Mesendoderm (in vitro differentiated cells): Measurements from ENCODE around the gene MYH7.
A peak's percentile ranks its signal among the peaks of the same experiment; 100 is the strongest.

Experiments
- DNase-seq: peaks from one replicate; pipeline ENCODE4 v3.0.0; 2013
- H2AK5ac ChIP-seq: 2 replicates; pipeline ENCODE4 v1.6.1; 2013; ENCODE audit warnings: low read length, inconsistent platforms
- H2BK120ac ChIP-seq: 2 replicates; pipeline ENCODE4 v1.6.1; 2013; ENCODE audit warnings: low read depth, mild to moderate bottlenecking, low read length, moderate library complexity, mixed read lengths
- H2BK15ac ChIP-seq: replicated peaks from 2 replicates; pipeline ENCODE4 v1.6.1; 2013; ENCODE audit warnings: low read depth, mild to moderate bottlenecking, moderate library complexity
- H2BK5ac ChIP-seq: 2 replicates; pipeline ENCODE4 v1.6.1; 2013; ENCODE audit warnings: low read length, inconsistent platforms
- H3K18ac ChIP-seq: 2 replicates; pipeline ENCODE4 v1.6.1; 2013; ENCODE audit warnings: mild to moderate bottlenecking, low read length, mixed read lengths
- H3K23ac ChIP-seq: one replicate; pipeline ENCODE4 v1.6.1; 2013; ENCODE audit warnings: low read length
- H3K27ac ChIP-seq: 2 replicates; pipeline ENCODE4 v1.5.1; 2013; ENCODE audit warnings: low read depth, mild to moderate bottlenecking, inconsistent platforms, low read length, moderate library complexity
- H3K27me3 ChIP-seq: 2 replicates; pipeline ENCODE4 v1.6.1; 2013; ENCODE audit warnings: low read length, control low read depth, mild to moderate bottlenecking, inconsistent platforms; ENCODE audit not compliant: insufficient read depth, poor library complexity
- H3K36me3 ChIP-seq: 2 replicates; pipeline ENCODE4 v1.6.1; 2013; ENCODE audit warnings: low read length, inconsistent platforms; ENCODE audit not compliant: control insufficient read depth, insufficient read depth
- H3K4ac ChIP-seq: one replicate; pipeline ENCODE4 v1.6.1; 2013; ENCODE audit warnings: low read depth, mild to moderate bottlenecking, low read length, moderate library complexity
- H3K4me1 ChIP-seq: 2 replicates; pipeline ENCODE4 v1.6.1; 2013; ENCODE audit warnings: low read depth, low read length, inconsistent platforms; ENCODE audit not compliant: control insufficient read depth
- H3K4me2 ChIP-seq: 2 replicates; pipeline ENCODE4 v1.6.1; 2013; ENCODE audit warnings: low read length
- H3K4me3 ChIP-seq: 2 replicates; pipeline ENCODE4 v1.5.1; 2013; ENCODE audit warnings: mild to moderate bottlenecking, low read length
- H3K56ac ChIP-seq: one replicate; pipeline ENCODE4 v1.6.1; 2013; ENCODE audit warnings: low read length
- H3K79me1 ChIP-seq: 2 replicates; pipeline ENCODE4 v1.6.1; 2013; ENCODE audit warnings: low read length, inconsistent platforms
- H3K79me2 ChIP-seq: 2 replicates; pipeline ENCODE4 v1.6.1; 2013; ENCODE audit warnings: mild to moderate bottlenecking, low read length; ENCODE audit not compliant: control insufficient read depth, insufficient read depth
- H3K9ac ChIP-seq: 2 replicates; pipeline ENCODE4 v1.6.1; 2013; ENCODE audit warnings: low read length, inconsistent platforms
- H4K5ac ChIP-seq: one replicate; pipeline ENCODE4 v1.6.1; 2013; ENCODE audit warnings: low read length
- H4K8ac ChIP-seq: one replicate; pipeline ENCODE4 v1.6.1; 2013; ENCODE audit warnings: low read depth, mild to moderate bottlenecking, control low read depth, low read length, moderate library complexity
- WGBS: extraction: QIAGEN DNeasy Blood & Tissue Kit; methylation state at CpG from one replicate; pipeline ENCODE4 v1.1.7; 2013; ENCODE audit warnings: low lambda C conversion rate, missing lambda C conversion rate; ENCODE audit not compliant: insufficient coverage; ENCODE audit errors: extremely low coverage; 5-methylcytosine and 5-hydroxymethylcytosine counted together

MYH7 gene

DNA sequence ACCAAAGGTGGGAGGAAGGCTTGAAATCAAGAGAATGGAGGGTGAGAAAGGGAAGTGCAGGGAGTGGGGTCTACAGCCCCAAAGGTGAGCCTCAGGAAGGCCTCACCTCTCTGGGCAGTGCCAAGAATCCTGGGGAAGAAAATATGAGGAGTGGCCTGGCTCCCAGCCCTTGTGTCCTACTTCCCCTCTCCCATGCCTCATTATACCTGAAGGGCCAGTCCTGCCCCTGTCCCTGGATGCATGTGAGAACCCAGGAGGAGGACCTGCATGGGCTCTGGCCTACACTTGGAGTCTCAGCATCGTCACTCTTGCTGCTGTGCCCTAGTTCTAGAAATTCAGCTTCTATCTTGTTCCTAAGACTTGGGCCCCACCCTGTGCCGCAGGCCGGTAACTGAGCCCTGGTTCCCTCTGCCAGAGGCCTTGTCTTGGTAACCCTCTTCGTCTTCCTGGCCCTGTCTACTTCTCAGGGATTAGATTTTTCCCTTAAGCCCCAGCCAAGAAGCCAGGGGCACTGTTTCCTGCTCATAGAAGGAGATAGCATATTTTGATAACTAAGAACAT, 10.9 kb upstream of the MYH7 start:
- H3K4me2 ChIP-seq = no peak overlapping the region
- no peak overlapping the region for H3K9ac ChIP-seq
- no peaks in the 10 kb centered on the region for H3K4me1 ChIP-seq
- H2BK5ac ChIP-seq = no peak overlapping the region
- H3K27ac ChIP-seq = no peak overlapping the region
- no peaks in the 10 kb centered on the region for H3K36me3 ChIP-seq
- H3K27me3 ChIP-seq = no peaks in the 10 kb centered on the region
- no peak overlapping the region for H3K4ac ChIP-seq
- H2BK15ac ChIP-seq = no peak overlapping the region
- no peaks in the 10 kb centered on the region for H3K79me1 ChIP-seq
- no peak overlapping the region for H3K4me3 ChIP-seq
- no peak overlapping the region for H4K5ac ChIP-seq
- no peak overlapping the region for H3K56ac ChIP-seq
- no peak overlapping the region for H3K18ac ChIP-seq
- no peak overlapping the region for H3K23ac ChIP-seq
- DNase-seq = no peak
- H3K79me2 ChIP-seq = no peaks in the 10 kb centered on the region
- no peak overlapping the region for H2AK5ac ChIP-seq
- no CpG with 5 or more reads among the region's 4 CpGs for WGBS
- no peak overlapping the region for H4K8ac ChIP-seq
- H2BK120ac ChIP-seq = no peak overlapping the region

DNA sequence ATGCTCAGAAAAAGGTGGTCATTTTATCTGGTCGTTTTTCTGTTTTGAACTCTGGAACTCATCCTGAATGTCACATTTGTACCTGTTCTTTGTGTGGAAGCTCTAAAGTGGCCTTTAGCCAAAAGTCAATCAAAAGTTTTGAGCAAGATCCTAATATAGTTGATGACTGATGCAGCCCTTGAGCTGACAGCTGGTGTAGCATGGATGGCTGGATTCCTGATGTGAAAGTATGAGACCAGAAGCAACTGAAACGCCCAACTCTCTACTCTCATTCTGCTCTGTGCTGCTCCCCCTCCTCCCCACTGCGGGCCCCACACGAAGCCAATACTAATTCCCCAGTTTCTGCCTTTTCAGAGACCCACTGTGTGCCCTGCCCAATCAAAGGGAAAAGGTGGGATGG, 10.3 kb upstream of the MYH7 start:
- no peak for DNase-seq

DNA sequence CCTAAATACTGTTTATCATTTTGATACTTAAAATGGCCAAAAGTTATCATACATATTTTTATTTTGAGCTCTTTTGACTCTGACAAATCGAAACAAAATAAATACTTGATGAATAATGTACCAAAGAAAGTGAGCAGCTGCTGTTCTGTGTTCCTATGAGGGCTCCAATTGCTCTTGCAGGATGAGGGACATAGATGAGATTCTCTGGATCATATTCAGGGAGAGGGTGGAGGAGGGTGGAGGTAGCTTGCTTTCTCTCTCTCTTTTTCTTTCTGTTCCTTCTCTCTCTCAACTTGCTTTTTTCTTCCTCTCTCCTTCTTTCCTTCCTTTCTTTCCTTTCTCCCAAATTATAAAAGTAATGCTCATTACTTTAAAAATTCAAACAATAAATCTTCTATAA, 8.9 kb upstream of the MYH7 start:
- H3K56ac ChIP-seq = no peak overlapping the region
- H2AK5ac ChIP-seq = no peak overlapping the region
- no peak overlapping the region for H2BK5ac ChIP-seq
- no peaks in the 10 kb centered on the region for H3K79me2 ChIP-seq
- no peak overlapping the region for H3K27ac ChIP-seq
- no peak overlapping the region for H4K5ac ChIP-seq
- H3K27me3 ChIP-seq = no peaks in the 10 kb centered on the region
- no peaks in the 10 kb centered on the region for H3K36me3 ChIP-seq
- no peak overlapping the region for H4K8ac ChIP-seq
- H3K23ac ChIP-seq = no peak overlapping the region
- no peak overlapping the region for H3K4ac ChIP-seq
- no peak overlapping the region for H3K18ac ChIP-seq
- no peak overlapping the region for H3K4me3 ChIP-seq
- H2BK120ac ChIP-seq = no peak overlapping the region
- H3K79me1 ChIP-seq = no peaks in the 10 kb centered on the region
- WGBS = no CpG with 5 or more reads among the region's 1 CpG
- no peaks in the 10 kb centered on the region for H3K4me1 ChIP-seq
- H3K9ac ChIP-seq = no peak overlapping the region
- no peak overlapping the region for H2BK15ac ChIP-seq
- no peak overlapping the region for H3K4me2 ChIP-seq
- DNase-seq = no peak

More for the DNA sequence above, 10.3 kb upstream of the MYH7 start:
- Histone ChIP-seq H3K9ac (no peak overlapping the region), H2BK120ac (no peak overlapping the region), H4K5ac (no peak overlapping the region), H2BK5ac (no peak overlapping the region), H3K79me2 (no peaks in the 10 kb centered on the region), H3K4ac (no peak overlapping the region), H3K18ac (no peak overlapping the region), H4K8ac (no peak overlapping the region), H3K79me1 (no peaks in the 10 kb centered on the region), H3K4me2 (no peak overlapping the region), H2BK15ac (no peak overlapping the region), H3K36me3 (no peaks in the 10 kb centered on the region), H3K27ac (no peak overlapping the region), H3K4me1 (no peaks in the 10 kb centered on the region), H2AK5ac (no peak overlapping the region), H3K27me3 (no peaks in the 10 kb centered on the region), H3K56ac (no peak overlapping the region), H3K23ac (no peak overlapping the region), H3K4me3 (no peak overlapping the region)
- WGBS = no CpG with 5 or more reads among the region's 4 CpGs

DNA sequence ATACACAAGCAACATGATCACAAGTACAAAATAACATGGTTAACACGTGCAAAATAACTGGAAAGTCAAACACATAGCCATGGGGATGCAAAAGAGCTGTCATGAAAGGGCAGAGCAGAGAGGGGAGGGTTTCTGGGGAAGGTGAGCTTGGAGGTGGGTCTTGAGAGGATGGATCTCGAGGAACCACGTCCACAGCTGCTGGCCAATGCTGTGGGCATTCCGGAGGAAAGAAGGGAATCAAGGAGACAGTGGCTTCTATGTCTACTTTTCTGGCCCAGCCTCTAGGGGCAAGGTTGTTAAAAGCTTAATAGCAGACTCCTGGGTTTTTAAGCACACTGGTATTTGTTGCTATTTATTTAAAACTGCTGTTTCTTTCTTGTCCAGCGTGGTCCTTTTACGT, 8.4 kb upstream of the MYH7 start:
- H3K18ac ChIP-seq = no peak overlapping the region
- no peak overlapping the region for H2AK5ac ChIP-seq
- no peaks in the 10 kb centered on the region for H3K79me2 ChIP-seq
- no peak overlapping the region for H3K4me2 ChIP-seq
- H3K9ac ChIP-seq = no peak overlapping the region
- H3K4ac ChIP-seq = no peak overlapping the region
- H3K27ac ChIP-seq = no peak overlapping the region
- no peak overlapping the region for H2BK15ac ChIP-seq
- no peaks in the 10 kb centered on the region for H3K36me3 ChIP-seq
- H3K23ac ChIP-seq = no peak overlapping the region
- DNase-seq = no peak
- H3K27me3 ChIP-seq = no peaks in the 10 kb centered on the region
- no CpG with 5 or more reads among the region's 6 CpGs for WGBS
- H2BK5ac ChIP-seq = no peak overlapping the region
- no peaks in the 10 kb centered on the region for H3K79me1 ChIP-seq
- H3K4me1 ChIP-seq = no peaks in the 10 kb centered on the region
- no peak overlapping the region for H3K56ac ChIP-seq
- H4K8ac ChIP-seq = no peak overlapping the region
- H4K5ac ChIP-seq = no peak overlapping the region
- H2BK120ac ChIP-seq = no peak overlapping the region
- no peak overlapping the region for H3K4me3 ChIP-seq

DNA sequence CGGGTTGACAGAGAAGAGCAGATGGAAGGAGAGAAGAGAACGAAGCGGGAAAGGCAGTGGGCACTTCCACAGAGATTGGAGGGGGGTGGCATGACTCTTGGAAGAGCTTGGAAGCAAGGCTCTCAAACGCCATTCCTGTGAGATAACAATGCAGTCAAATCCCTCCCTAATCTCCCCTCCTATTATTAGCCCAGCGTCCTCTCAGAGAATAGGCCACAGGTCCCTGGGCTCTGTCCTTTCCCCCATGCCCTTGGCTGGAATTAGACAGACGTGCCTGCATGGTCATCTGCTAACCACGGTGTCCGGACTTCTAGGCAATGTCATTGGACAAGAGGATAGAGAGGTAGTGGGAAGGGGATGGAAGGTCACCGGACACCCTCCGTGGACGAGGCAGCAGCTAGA, 8.0 kb upstream of the MYH7 start:
- Histone ChIP-seq H3K4me1 (no peaks in the 10 kb centered on the region), H3K4me2 (no peak overlapping the region)

DNA sequence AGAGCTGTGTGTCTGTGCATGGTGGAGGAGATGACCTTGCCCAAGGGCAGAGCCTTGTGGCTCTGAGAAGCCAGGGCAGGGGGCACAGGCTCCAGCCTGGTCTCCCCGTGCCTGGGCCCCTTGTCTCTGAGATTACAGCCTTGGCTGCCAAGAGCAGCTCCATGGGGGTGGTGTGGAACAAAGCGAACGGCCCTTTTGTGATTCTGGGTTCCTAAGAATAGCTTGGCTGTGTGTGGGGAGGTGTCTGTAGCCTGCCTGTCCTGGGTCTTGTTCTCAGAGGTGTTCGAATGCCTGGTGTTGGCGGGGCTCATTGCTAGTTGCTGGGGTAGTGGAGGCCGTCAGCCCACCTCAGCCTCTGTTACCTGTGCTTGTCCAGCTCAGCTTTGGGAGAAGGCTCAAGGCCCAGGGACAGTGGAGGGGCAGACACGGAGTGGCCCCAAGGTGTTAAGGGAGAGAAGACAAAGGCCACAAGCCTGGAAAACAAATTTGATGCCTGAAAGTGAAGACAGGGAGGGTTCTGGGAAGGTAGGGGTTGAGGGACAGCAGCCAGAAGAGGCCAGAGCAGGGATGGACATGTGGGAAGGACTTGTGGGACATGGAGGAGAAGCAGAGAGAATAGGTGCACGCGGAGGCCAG, 7.4 kb upstream of the MYH7 start:
- H4K8ac ChIP-seq = no peak overlapping the region
- no CpG with 5 or more reads among the region's 9 CpGs for WGBS
- no peaks in the 10 kb centered on the region for H3K36me3 ChIP-seq
- H3K79me1 ChIP-seq = no peaks in the 10 kb centered on the region
- no peak overlapping the region for H2BK15ac ChIP-seq
- no peak overlapping the region for H3K9ac ChIP-seq
- H2AK5ac ChIP-seq = no peak overlapping the region
- H3K23ac ChIP-seq = no peak overlapping the region
- H3K4me3 ChIP-seq = no peak overlapping the region
- H3K79me2 ChIP-seq = no peaks in the 10 kb centered on the region
- H3K18ac ChIP-seq = no peak overlapping the region
- H4K5ac ChIP-seq = no peak overlapping the region
- no peaks in the 10 kb centered on the region for H3K27me3 ChIP-seq
- no peak overlapping the region for H2BK5ac ChIP-seq
- no peak overlapping the region for H3K27ac ChIP-seq
- no peak overlapping the region for H3K4ac ChIP-seq
- H2BK120ac ChIP-seq = no peak overlapping the region
- H3K4me2 ChIP-seq = no peak overlapping the region
- no peak for DNase-seq
- H3K4me1 ChIP-seq = no peaks in the 10 kb centered on the region
- peak overlapping the region; percentile 36 for H3K56ac ChIP-seq

More for the DNA sequence above, 8.0 kb upstream of the MYH7 start:
- no peaks in the 10 kb centered on the region for H3K79me1 ChIP-seq
- no peak overlapping the region for H2BK120ac ChIP-seq
- H3K27me3 ChIP-seq = no peaks in the 10 kb centered on the region
- no peaks in the 10 kb centered on the region for H3K36me3 ChIP-seq
- no peak overlapping the region for H4K5ac ChIP-seq
- no peak overlapping the region for H2BK15ac ChIP-seq
- no peak overlapping the region for H3K4ac ChIP-seq
- no peak overlapping the region for H3K27ac ChIP-seq
- WGBS = no CpG with 5 or more reads among the region's 11 CpGs
- H3K79me2 ChIP-seq = no peaks in the 10 kb centered on the region
- no peak overlapping the region for H3K23ac ChIP-seq
- H2BK5ac ChIP-seq = no peak overlapping the region
- H3K4me3 ChIP-seq = no peak overlapping the region
- peak; percentile 54 for DNase-seq
- no peak overlapping the region for H3K56ac ChIP-seq
- H3K9ac ChIP-seq = no peak overlapping the region
- no peak overlapping the region for H2AK5ac ChIP-seq
- no peak overlapping the region for H4K8ac ChIP-seq
- no peak overlapping the region for H3K18ac ChIP-seq
